ENCODE measurements around the gene TGFB1. TPM values are rescaled to one million over a fixed set of nuclear protein-coding genes. Genes with fewer than 3 reads are reported as not detected.

The TGFB1 gene
- total and polyA plus RNA-seq, 9 of the 15 experiments (the other 6 are each of a cell fraction or from before 2014, with no cell fraction given) = 0.24 to 159 (median 17.2) TPM

- no peak for TF ChIP-seq CUX1 (CRISPR knock-in tag; IDR thresholded peaks at IDR 0.05)
- no peak for TF ChIP-seq THRA (IDR thresholded peaks at IDR 0.05)
- TF ChIP-seq MEF2A (IDR thresholded peaks at IDR 0.05; ENCODE audit: control insufficient read depth, low read depth, low read length) = no peak
- no peak for TF ChIP-seq POLR3G (IDR thresholded peaks at IDR 0.05; ENCODE audit: extremely low read depth, insufficient read length, insufficient replicate concordance)
- no peak for TF ChIP-seq ZNF644 (tag; IDR thresholded peaks at IDR 0.05; ENCODE audit: low read depth)
- no peak for TF ChIP-seq ATF6 (CRISPR knock-in tag; IDR thresholded peaks at IDR 0.05)
- no peak for TF ChIP-seq ZKSCAN3 (CRISPR knock-in tag; IDR thresholded peaks at IDR 0.05)
- no peak for TF ChIP-seq ZNF444 (CRISPR knock-in tag; IDR thresholded peaks at IDR 0.05)
- no peak for TF ChIP-seq RBM15 (IDR thresholded peaks at IDR 0.05; ENCODE audit: insufficient read depth, low read length)
These were observed 30.6 kb upstream of the TGFB1 start (continued) for GRCh38 chr19:41384351-41384750.
